8988T (cell line): Measurements from ENCODE around the gene SEMA3F.

Experiments
- DNase-seq: peaks from one replicate; pipeline ENCODE4 v3.0.0; 2011

Gene SEMA3F

DNA sequence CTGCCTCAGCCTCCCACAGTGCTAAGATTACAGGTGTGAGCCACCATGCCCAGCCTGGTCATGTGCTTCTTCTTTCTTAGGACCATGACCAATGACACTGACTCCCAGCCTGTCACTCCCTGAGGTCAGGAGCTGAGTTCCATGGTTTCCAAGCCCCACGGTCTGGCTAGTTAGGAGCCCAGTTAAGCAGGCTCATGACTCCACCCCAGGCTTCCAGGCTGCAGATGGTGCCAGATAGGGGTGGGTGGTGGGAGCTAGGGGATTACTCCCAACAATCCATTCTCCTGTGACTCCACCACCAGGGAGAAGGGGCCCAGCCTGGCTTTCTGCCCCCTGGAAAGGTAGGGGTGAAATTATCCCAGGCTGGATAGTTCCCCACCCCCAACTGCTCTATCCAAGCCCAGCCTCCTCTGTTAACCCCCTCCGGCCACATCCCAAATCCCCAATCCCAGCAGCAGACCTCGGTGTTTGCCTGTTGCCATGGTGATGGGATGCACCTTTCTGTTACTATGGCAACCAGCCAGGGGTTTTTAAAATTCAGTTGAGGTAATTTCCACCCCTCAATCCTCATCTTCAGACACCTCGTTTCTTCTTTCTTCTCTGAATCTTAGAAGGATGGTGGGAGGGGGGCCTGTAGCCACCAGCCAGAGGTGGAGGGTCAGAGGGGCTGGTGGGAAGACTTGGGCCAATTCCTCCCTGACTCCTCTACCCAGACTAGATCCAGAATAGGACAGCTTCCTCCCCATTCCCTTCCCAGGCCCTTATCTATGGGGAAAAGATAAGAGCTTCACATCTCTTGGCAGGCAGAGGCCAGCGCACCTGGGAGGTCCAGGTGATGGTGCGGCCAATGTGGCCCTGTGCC is 22.5 kb upstream of the SEMA3F start:
- DNase-seq = no peak

DNA sequence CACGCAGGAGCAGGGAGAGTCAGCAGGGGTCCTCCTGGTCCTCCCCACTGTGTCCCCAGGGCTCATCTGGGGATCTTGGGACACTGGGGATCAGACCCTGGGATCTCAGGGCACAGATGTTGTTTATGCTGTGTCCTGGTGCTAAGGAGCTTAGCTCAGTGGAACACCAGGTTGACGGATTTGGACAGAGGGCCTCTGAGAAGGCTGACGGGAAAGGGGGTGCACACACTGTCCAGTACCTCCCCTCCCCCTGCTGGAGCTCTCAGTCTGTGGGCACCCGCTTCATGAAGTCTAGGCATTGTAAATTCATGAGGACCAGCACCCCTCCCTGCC is 21.9 kb upstream of the SEMA3F start:
- DNase-seq = no peak

DNA sequence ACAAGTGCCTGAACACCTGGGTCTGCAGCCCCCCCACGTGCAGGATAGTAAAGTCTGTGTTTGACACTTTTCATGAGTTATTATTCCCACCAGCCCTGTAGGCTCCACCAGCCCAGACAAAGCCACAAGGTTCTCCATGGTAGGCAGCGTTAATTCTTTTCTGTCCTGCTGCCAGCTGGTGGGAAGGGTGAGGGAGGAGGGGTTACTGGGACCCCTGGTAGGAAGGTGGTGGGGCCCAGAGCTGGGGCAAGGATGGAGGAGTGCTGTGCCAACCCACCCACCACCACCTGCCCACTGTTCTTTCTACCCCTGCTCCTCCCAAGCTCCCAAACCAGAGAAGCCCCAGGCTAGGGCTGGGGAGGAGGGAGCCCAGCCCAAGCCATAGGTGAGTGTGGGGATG is 20.8 kb upstream of the SEMA3F start:
- DNase-seq = no peak

DNA sequence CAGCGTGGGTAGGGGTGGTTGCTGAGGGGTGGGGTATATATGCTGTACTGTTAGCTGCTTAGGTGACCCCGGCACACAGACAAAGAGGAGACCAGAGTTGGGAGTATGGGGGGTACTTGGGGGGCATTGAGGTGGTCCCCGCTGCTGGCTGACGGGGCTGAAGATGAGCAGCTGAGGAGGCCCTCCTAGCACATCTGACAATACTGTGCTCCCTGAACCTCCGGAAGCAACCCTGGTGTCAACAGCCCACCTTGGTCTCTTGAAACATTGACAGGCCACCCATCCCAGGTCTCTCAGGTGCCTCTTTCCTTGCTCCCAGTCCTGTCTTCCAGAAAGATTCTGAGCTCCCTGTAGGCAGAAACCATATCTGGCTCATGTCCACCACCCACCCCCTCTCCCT is 19.2 kb upstream of the SEMA3F start:
- DNase-seq = no peak

DNA sequence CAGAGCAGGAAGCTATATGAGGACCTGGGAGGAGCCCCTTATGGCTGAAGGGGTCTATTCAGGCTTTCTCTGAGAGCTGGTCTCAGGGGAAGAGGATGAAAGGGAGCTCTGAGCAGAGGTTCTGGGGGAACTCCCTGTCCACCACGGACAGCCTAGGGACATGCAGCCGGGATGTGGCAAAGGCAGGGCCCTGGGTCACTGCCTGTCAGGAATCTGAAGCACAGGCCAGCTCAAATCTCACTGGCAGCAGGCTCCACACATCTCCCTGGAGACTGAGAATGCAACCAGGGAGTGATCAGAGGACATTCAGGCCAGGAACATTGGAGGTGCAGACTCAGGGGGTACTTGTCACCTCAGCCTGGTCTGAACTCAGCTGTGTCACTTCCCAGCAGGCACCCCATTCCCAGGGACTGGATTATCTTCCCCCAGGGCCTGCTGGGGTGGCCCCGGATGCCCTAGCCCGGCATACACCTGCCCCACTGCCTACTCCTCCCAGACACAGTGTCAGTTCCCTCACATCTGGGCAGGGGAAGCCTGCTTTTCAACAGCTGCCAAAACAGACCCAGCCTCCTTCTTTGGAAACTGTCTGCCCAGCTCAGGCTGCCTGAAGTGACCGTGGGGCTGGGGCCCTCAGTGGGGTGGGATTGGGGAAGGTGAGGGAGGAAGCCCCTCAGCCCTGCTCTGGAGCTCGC is 18.3 kb upstream of the SEMA3F start:
- DNase-seq = no peak

DNA sequence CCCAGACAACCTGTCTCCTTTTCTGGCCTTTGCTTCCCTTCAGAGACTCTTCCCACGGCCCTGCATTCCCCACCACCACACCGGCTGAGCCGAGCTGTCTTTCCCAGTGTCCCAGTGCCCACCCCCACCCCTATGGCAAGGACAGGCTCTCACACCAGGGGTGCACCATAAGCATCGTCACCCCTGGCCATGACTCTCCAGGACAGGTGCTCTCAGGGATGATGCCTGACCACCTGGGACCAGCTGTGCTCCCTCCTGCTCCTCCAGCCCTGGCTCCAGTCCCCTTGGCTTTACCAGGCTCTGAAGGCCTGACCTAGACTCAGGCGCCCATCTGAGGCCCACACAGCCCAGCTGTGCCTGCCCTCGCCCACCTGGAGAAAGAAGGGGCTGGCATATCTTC is 17.6 kb upstream of the SEMA3F start:
- DNase-seq = no peak

DNA sequence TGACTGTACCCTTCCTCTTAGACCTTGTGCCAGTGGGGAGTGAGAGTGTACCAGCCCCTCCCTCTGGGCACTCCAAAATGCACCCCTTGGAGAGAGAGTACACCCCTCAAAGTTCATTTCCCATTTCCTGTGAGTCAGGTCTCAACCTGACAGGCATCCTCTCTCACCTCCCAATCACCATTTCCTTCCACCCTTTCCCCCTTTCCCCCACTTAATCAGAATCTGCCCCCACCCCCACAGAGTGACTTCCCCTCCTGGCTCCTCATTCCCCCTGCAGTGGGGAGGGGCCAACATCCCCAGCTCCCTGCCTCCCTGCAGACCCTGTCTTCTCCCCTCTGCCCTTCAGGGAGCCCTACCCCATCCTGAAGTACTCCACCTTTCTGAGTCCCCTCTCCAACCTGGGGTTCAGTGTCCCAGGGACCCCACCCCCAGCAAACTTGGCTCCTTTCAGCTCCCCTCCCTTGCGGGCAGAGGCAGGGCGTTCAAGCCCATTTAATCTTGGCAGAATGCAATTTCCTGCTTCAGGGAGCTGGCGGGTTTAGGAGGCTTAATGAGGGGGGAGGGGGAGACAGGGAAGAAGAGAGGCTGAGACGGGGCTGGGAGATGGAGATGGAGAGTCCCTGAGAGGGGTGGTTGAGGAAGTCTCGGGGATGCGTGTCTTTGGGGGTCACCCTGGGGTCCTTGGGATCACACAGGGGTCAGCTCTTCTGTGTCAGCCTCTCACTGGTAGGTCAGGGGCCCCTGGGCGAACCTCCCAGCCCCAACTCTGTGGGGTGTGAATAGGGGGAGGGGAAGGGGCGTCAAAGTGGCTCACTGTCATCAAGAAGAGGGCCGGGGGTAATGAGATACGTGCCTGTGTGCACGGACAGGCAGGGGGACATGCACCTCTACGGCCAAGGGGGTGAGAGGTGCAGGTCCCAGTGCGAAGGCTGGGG is 16.6 kb upstream of the SEMA3F start:
- DNase-seq = no peak

DNA sequence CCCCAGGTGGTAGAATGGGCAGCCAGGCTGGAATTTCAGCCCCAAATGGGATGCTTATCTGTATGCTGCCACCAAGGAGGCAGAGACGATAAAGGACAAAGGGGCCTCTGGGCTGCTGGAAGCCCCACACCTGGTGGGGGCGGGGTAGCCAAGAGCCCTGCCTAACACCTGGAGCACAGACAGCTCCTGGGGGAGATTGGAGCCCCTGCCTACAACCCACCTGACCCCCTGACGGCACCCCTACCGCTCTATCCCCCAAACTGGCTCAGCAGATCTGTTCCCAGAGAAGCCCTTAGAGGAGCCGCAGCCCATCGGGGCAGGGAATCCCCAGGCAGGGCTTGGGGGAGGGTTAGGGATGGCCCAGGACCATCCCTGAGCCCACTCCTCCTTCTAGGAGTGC is 15.8 kb upstream of the SEMA3F start:
- DNase-seq = no peak

DNA sequence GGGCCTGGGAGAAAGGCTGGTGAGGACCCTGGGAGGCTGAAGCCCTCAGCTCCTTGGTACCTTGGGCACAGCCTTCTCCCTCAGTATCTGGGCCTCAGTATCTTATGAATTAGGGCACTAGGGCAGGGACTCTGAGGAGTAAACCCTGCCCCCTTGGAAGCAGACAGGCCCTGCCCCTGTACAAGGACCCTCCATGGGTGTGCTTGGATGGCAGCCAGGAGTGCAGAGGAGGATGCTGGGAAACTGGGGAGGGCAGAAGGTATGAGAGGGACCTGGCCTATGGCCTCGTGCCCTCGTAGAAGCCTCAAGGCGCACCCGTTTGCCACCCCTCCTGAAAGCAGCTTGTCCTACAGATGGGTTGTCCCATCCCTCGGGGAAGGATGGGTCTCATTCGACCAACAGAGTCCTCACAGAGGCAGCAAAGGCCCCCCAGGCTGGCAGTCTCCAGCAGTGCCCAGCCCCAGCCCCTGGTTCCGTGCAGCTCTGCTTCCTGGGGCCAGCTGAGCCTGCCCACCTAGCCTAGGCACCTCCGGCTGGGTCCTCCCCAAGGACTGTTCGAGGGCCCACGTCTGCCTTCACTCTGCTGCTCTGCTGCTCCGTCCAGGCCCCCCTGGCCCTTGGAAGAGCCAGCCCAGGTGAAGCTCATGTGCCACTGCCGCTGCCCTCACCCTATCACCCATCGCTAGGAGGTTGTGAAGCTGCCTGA is 15.3 kb upstream of the SEMA3F start:
- DNase-seq = no peak

DNA sequence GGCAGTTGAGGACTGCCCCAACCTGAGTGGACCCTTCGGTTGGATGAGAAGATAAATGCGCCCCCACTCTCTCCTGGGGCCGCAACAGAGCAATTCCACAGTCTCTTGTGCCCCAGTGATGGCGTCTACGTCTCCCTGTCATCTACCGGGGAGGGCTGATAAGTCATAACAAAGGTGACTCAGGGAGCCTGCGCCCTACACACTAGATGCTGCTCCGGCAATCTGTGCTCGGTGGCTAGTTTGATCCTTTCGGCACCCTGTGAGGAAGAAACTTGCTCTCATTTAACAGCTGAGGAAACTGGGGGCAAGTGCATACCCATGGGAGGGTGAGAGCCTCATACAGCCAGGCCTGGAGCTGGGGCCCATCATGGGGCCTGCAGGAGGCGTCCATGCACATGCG is 14.1 kb upstream of the SEMA3F start:
- DNase-seq = no peak

DNA sequence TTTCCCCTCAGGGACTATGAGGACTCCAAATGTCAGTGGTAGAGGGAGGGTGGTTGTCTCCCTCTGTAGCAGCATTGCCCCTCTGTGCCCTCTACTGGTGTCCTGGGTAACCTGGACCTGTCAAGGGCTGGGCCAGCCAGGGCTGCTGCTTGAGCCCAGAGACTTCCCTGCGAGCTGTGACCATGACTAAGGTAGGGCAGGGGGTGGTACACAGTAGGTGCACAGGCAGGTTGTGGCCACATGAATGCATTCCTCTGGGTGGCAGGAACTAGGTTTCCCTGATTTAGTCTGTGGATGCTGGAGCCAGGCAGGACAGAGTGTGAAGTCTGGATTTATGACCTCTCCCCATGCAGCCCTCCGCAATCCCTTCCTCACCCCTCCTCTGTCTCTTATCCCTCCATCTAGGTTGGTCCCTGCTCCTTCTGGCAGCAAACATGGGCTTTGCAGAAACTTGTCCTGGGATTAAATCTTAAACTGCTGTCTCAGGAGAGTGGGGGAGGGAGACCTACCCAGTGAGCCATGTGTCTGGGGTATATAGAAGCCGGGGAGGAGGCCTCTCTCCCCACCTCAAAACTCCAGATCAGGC is 8.7 kb upstream of the SEMA3F start:
- DNase-seq = peak; percentile 70

DNA sequence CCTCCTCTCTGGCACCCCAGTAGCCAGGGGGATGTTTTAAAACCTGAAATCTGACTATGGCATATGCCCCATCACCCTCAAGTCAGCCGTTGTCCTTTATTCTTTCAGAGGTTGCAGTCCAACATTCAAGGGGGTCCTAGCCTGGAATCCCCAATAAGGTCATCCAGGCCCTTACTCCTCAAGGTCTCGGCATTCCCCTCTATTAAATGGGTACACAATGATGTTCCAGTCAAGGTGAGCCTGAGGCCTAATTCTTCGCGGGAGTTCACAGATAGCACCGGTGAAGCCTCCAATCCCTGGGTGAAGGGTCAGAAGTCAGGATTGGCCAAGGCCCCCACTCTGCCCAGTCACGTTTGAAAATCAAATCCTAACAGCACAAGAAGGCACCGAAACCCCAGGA is 8.1 kb upstream of the SEMA3F start:
- no peak for DNase-seq

DNA sequence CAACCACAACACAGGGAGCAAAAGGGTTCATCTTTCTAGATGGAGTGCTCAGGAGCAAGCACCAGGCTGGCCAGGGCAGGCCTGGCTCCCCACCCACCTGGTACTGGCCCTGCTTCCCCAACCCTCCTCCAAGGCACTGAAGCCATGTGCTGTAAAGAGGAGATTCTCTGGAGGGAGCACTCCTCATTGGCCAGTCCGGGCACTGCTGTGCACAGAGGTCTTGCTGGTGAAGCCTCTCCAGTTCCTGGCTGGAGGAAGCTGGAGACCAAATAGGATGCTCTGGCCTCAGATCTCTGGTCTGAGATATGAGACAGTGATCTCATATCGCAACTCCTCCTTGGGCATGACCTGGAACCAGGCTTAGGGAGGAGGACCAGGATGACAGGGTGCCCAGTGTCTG is 7.7 kb upstream of the SEMA3F start:
- DNase-seq = no peak

DNA sequence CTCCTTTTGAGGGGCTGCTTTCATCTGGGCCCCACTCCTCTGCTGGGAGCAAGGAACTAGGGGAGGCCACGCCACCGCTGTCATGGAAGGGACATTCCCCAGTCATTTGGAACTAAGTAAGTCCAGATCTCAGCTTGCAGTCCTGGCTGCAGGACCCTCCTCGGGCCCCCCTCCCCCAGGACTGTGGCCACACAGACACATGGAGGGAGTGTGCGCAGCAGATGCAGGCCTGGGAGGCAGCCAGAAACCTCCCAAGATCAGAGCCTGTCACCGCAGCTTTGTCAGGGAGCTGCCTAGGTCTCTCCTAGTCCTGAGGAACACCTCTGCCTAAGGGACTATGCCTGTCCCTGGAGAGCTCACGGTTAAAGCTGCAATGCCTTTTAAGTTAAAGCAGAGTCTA is 7.3 kb upstream of the SEMA3F start:
- DNase-seq = no peak

DNA sequence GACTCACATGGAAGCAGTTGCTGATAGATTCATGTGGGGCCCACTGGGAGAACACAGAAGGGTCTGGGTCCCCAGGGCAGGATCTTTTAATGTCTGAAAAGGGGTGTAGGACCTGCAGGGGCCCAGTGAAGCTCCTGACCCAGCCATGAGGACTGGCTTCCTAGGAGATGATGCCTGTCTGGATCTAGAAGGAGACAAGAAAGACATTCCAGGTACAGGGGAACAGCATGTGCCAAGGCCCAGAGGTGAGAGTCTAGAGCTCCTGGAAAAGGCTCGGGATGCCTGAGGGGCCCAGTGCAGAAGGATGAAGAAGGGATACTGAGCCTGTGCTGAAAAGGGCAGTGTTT is 4.7 kb upstream of the SEMA3F start:
- DNase-seq = no peak

DNA sequence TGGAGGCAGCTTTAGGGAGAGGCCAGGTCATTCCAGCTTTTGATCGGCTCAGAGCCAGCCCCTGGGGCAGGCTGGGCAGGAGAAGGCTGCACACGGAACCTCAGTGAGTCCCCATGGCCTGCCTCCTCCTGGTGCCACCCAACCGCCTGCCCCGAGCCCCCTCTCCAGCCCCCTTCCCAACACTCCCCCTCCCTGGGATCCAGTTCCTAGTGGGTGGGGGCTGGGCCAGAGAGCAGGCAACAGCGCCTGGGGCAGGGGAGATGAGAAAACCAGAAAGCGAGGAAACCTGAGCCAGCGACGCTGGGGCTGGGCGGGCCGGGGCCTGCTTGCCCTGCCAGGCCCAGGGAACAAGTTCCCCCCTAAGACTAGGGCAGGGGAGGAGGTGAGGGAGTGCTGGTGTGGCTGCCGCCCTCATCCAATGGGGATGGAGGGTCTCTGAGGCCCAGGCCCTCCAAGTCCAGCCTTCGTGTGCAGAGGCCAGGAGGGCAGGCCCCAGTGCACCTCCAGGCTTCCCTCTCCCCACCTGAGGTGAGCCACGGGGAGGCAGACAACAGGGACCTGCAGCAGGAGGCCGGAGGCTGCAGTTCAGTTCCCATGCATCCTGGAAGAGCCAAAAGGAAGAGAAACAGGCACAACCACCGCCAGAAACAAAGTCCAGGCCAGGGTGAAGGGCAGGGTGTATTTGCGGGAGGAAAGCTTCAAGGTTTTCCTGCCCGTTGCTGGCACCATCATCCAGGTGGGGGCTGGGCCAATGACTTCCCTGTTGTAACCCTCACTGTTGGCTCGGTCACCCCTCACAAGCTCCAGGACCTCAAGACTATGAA is 4.0 kb upstream of the SEMA3F start:
- no peak for DNase-seq

DNA sequence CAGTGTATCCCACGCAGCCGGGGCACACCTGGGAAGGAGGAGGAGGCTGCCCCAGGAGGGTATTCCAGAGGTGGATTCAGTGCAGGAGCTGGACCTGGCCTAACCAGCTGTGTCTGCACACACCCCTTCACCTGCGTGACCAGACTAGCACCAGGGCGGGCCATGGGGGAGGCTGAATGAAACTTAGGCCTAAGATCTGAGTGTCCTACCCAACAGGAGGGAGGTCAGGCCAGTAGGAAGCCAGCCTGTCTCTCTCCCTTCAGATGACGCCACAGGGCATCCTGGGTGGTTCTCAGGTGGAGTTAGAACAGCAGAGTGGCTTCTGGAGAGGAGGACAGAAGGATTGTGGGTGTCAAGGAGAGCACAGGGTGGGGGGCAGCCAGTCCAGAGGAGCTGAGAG is 3.4 kb upstream of the SEMA3F start:
- DNase-seq = no peak

DNA sequence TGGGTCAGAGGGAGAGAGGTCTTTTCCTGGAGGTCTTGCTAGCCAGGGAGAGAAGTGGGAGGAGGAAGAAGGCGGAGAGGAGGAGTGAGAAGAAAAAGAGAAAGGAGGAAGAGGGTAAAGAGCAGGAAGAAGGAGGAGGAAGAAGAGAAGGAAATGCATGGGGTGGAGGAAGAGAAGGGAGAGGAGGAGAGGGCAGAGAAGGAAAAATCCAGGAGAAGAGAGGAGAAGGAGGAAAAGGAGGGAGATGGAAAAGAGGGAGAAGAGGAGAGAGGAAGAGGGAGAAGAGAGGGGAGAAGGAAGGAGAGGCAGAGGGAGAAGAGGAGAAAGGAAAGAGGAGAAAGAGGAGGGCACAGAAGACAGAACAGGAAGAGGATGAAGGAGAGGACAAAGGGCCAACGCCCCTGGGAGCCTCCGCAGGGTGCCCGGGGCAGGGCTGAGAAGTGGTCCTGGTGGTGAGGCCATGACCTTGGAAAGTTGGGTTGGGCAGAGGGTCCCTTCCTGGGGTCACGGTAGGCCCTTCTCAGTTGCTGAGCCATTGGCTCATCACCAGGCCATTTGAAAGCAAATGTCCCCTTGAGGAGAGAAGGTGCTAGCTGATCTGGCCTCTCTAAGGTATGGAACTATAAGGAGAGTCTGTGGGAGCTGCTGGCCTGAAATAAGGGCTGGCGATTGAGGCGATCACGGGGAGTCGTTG is 1.2 kb upstream of the SEMA3F start:
- DNase-seq = no peak

DNA sequence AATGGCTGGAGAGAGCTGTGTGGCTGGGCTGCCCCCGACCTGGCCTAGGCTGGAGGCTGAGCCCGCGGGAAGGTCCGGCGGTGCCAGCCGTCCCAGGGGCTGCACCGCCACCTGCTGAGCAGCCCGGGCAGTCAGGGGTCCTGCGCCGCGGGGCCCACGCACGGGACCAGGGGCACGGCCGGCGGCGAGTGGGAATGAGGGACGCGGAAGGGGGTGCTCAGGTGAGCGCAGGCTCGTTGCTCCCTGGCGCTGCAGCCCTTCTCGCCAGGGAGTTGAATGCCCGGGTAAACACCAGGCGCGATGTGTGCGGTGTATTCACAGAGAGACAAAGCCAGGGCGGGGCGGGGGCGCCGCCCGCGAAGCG is 666 bp upstream of the SEMA3F start:
- peak; percentile 92 for DNase-seq

DNA sequence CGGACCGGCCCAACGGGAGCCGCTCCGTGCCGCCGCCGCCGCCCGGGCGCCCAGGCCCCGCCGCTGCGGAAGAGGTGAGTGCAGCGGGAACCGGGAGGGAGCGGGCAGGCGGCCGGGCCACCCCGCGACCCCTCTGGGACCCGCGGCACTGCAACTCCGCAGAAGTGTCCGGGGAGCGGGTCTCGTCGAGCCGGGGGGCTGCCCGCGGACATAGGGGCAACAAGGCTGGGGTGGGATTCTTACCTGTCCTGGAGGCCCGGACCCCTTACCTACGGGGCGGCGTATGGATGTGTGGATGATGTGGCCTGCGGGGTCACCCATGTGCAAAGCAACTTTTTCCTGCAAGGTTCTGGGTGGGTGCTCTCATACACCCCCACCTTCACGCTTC is 361 bp downstream of the SEMA3F start:
- DNase-seq = no peak

DNA sequence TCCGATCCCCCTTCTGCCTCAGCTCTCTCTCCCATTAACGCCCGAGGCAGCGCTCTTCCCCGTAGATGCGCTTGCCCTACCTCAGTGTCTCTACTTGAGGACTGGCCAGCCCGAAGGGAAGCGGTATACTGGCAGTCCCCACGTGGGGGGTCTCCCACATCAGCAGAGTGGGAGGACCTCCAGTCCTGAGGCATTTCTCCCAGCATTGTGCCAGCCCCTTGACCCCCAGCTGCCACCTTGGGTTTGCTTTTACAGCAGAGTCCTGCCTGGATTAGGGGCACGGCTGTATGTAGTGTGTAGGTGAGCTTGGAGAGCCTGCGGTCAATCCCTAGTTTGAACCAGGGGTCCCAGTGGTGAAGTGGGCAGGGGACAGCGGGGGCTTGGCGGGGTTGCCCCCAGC is 767 bp downstream of the SEMA3F start:
- DNase-seq = no peak
